GM21423 (cell line): ENCODE measurements around the gene DNAAF3.
"Not testable (repeated sequence)": the region's sequence is repeated elsewhere in the genome, so short reads cannot be mapped to it uniquely, and the experiment has no call there.

Experiments used
- ATAC-seq: cut with Tn5 transposase; IDR thresholded peaks from one replicate; pipeline ENCODE4 v1.9.1; 2021; ENCODE audit warnings: mild to moderate bottlenecking, moderate library complexity; ENCODE audit not compliant: unreplicated experiment

DNAAF3 gene

DNA sequence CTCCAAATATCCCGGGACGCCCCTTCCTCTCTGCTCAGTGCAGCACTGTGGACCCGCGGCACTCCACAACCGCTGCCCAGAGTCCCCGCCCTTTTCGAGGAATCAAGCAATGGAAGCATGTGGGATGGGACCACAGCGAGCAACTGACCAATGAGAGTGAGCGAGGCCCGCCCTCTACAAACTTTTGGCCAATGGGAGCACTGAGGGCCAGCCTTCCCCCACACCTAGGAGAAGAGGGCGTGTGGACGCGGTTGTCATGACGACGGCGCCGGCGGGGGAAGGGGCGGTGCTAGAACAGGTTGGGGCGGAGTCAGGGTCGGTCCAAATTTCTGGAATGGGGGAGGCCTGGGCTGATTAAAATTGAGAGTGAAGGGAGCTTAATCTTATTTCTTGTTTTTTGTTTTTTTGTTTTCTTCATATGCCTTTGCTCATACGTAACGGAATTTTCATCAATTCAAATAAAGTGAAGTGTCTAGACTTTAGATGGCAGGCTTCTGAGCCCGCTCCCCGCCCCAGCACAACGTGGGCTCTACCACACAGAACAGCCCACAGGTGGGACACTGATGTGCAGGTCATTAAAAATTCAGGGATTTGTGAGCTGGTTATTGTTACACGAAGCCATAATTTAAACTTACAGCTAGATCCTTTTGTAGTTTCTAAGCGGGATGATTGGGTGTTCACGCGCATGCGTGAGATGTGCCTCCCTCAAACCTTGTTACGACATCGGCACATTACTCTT, at the start of gene DNAAF3:
TSS of gene DNAAF3 (minus strand) at position 84 of the 739 bp plus-strand sequence. CDS start 200 bp downstream, outside the sequence.
- ATAC-seq: peak; percentile 86

DNA sequence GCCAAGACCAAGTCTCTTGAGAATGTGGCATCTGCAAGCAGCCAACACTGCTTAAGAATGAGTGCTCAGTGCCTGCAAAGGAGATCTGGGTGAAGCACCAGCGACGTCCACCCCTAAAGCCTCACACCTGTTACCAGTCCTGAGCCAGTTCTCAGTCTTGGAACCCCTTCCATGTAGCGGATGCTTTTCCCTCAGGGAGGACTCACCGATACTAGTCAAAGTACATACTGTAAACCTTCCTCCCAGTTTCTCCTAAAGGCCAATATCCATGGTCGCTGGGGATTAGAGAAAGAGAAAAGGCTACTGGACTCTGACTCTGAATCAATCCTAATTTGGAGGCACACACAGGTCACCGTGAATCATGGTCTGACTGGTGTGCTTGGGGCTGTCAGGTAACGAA, 47.1 kb upstream of the DNAAF3 start:
- ATAC-seq: no peak

DNA sequence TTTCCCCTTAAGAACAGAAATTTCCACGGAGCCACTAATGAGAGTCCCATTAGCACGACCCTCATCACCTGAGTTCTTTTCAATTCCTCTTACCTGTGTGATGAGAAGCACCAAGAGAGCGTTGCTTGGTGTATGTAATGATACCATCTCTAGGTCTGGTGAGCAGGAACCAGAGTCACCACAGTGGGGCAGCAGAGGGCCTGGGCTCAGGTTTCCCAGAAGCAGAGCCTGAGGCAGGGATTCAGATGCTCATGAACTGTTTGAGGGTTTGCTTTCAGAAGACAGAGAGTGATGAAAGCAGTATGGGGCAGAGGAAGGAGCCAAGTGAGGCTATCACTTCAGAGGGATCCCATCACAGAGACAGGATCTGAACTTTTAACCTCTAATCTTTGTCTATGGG, 46.0 kb upstream of the DNAAF3 start:
- no peak for ATAC-seq

DNA sequence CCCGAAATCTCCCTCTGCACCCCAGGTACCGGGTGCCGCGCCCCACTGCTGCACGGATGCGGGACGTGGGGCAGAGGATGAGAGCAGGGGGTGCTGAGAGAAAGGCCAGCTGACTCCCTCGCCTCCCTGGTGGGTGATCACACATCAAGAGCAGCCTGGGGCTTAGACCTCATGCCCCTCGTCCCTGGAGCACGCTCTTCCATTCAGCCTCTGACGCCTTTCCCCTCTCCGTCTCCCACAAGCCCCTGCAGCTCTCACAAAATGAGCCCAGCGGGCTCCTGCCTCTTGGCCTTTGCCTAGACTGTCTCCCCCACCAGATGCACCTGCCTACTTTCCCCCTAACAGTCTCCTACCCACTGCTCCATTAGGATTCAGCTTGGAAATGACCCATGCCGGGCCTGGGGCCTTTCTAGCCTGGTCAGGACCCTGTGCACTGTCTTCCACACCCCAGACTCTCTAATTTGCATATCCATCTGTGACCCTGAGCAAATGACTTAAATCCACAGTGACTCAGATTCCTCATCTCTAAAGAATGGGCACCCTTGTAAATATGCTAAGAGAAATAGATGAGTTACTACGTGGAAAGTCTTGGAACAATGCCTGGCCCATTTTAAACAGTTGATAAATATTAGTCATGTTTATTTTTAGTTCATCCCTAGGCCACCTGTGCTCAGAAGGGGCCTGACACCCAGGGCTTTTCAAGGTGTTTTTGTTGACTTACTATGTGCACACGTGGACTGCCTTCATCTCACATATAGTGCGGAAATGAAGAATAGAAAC, 43.5 kb upstream of the DNAAF3 start:
- no peak for ATAC-seq

DNA sequence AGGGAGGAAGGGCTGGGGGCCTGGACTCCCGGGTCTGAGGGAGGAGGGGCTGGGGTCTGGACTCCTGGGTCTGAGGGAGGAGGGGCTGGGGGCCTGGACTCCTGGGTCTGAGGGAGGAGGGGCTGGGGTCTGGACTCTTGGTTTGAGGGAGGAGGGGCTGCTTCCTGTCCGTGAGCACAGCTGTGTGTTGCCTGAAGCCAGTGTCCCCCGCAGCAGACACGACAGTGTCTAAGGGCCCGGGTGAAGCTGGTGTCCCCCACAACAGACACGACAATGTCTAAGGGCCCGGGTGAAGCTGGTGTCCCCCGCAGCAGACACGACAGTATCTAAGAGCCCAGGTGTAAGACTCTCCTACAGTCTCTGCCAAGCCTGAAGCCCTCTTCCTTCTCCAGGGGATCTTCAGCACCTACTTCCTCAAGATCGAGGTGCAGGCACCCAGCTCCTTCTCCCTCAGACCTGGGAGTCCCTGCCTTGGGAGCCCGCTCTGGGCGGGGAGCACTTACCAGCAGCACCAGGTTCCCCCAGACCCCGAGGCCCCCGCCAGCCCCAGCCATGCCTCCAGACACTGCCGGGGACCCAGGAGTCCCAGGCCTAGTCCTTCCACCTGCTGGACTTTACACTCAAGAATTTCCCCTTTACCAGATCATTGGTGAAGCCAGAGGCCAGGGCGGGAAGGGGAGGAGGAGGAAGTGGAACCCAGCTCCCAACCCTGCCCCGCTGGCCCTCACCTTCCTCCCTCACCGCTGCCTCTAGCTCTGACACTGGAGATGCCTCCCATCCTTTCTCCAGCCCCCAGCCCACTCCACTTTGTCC, 42.7 kb upstream of the DNAAF3 start, which contains the start of gene PTPRH:
TSS of gene PTPRH (minus strand) at position 622 of the 813 bp plus-strand sequence. CDS start at position 554, 68 bp downstream.
- ATAC-seq: no peak

DNA sequence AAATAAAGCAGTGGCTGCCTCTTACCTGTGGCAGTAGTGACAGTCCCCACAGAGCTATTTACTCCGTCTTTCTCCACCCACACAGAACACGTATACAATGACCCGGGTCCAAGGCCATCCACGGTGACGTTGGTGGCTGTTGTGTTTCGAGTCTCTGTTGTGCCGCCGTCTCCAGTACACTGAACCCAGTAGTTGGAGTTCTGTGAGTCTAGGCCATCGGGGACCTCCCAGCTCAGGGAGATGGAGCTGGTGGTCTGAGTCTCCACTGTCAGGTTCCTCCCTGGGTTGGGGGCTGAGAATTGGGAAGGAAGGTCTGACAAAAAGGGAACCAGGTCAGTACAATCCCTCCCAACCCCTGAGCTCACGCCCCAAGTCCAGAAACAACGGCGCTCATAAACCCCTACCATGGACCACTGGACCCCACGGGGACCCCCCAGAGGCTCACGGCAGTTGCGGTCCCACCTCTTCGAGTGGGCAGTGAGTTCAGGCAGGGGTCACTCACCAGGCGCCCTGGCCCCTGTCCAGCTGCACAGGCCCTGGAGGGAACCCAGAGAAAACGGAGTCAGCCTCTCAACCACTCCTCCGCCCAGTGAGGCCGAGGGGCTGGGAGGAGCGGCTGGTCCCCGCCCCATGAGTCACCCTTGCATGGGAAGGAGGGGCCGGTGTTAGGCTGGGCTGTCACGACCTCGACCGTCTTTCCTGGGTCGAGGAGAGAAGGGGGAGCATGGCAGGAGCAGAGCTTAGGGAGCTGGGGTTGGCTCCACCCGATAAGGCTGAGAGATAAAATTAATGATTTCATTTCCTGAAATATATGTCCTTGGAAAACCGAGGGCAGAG, 40.5 kb upstream of the DNAAF3 start:
- no peak for ATAC-seq

DNA sequence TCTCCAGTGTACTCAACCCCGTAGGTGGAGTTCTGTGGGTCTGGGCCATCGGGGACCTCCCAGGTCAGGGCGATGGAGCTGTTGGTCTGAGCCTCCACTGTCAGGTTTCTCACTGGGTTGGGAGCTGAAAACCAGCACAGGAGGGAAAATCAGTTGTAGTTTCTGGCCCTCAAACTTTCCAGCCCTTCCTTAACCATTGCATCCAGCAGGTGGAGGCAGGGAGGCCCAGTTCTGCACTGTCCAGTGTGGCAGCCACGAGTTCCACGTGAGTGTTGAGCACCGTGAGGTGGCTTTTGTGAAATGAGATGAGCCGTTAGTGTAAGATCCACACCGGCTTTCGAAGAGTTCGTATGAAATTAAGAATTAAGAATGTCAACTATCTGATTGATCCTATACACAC, 35.8 kb upstream of the DNAAF3 start:
- not testable (repeated sequence) for ATAC-seq

DNA sequence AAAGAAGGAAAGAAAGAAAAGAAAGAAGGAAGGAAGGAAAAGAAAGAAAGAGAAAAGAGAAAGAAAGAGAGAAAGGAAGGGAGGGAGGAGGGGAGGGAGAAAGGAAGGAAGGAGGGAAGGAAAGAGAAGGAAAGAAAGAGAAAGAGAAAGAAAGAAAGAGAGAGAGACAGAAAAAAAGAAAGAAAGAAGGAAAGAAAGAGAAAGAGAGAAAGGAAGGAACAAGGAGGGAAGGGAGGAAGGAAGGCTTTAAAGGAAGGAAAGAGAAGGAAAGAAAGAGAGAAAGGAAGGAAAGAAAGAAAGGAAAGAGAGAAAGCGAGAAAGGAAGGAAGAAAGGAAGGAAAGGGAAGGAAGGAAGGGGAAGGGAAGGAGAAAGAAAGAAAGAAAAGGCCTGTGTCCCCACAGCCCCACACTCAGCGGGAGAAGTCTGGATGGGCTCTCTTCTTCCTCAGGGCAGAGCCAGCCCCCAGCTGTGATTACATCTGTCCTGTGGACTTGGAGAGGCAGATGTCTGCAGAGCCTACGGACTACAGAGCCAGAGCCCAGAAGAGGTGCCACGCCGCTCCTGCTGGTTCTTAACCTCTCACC, 33.3 kb upstream of the DNAAF3 start:
- no peak for ATAC-seq

DNA sequence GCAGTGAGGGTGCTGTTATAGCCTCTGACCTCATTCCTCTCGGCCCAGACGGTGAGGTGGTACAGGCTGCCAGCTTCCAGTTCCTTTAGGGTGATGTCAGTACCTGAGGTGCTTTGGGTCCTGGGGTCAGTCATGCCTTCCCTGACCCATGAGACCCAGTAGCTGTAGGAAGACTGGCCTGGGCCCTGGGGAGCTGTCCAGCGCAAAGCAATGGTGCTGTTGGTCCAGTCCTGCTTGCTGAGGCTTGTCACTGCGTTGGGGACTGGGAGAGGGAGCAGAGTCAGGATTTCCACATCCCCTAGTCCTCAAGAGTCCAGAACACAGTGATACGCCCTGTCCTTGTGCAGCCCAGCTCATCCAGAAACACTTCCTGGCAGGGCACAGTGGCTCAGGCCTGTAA, 32.2 kb upstream of the DNAAF3 start:
- no peak for ATAC-seq

DNA sequence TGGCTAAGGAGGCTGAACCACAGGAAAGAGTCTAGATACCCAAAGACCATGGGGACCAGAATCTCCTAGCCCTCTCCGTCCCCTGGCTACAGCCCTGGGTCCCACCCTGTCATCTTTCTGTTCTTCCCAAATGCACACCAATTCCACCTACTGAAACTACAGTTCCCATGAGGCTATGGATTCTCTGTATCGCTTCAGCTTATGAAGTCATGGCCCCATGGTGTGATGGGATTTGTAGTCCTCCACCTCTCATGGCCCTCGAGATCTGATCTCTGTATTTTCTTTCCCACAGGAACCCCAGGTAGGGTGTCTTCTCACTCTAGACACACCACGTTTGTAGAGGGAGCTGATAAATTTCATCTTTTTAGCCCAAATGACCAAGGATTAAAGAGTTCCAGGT, 31.1 kb upstream of the DNAAF3 start:
- no peak for ATAC-seq

DNA sequence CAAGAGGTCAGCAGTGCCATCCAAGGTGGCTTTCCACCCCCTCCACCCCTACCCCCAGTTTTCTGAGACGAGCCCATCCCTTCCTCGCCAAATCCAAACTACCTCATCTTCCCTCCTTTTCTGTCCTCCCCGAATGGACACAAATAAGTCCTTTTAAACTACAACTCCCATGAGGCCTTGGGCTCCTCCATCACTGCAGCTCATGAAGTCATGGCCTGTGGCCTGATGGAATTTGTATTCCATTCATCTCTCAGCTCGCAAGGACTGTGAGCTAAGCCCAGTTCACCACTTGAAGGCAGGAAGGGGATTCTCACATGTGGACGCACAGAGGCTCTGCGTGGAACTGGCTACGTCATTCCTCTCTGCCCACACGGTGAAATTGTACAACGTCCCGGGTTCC, 30.4 kb upstream of the DNAAF3 start:
- ATAC-seq: no peak

DNA sequence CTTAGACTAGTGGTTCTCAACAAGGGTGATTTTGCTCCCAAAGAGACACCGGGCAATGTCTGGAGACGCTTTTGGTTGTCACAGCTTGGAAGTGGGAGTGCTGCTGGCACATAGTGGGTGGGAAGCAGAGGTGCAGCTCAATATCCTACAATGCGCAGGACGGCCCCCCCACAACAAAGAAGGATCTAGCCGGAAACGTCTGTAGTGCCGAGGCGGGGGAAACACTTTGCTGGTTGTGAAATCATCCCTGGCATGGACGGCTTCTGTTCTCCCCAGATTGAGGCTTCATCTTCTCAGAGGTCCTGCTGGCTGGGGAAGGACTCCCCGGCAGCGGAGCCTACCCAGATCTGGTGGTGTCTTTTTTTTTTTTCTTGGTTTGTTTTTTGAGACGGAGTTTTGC, 27.1 kb upstream of the DNAAF3 start:
- no peak for ATAC-seq

DNA sequence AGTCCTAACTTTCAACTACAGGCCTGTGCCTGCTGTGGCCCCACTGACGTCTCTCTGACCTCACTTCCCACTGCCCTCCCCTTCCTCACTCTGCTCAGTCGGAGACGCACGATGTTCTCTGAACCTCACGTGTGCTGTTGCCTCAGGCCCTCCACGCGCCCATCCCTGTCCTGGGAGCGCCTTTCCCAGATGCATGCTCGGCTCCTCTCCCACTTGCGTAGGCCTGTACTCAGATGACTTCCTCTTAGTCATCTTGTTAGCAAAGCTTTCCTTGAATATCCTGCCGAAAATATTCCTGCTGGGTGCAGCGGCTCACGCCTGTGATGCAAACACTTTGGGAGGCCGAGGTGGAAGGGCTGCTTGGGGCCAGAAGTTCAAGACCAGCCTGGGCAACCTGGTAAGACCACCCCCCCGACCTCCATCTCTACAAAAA, 23.0 kb upstream of the DNAAF3 start:
- ATAC-seq: no peak

DNA sequence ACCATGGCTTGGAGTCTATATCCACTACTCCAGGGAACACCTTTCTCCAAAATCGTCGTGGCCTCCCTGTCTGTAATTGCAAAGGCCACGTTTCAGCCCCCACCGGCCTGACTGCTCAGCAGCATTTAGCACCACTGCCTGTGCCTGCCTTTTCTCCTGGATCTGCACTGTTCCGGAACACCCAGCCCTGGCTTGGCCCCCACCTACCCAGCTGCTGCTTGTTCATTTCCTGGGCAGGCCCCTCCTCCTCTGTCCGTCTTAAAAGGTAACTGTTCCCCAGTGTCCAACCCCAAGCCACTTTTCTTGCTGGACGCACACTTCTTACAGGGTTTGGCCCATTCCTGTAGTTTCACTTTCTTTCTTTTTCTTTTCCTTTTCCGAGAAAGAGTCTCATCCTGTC, 22.2 kb upstream of the DNAAF3 start:
- ATAC-seq: no peak

DNA sequence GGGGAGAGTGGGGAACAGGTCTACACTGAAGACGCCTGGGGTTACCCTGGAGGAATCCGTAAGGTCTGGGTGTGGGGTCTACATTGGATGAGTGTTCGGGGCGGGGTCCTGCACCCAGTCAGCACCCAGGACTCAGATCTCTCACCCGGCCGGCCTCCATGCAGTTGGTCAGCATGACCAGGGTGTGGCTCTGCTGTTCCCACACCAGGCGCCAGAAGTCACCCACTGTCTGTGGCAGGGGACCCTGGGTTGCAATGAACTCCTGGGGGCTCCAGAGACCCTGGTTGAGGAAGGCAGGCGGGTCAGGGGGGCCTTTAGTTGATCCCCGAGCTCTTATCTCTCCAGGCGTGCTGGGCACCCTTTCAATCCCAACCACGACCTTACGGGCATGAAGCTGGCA, 19.7 kb upstream of the DNAAF3 start:
- ATAC-seq: no peak

DNA sequence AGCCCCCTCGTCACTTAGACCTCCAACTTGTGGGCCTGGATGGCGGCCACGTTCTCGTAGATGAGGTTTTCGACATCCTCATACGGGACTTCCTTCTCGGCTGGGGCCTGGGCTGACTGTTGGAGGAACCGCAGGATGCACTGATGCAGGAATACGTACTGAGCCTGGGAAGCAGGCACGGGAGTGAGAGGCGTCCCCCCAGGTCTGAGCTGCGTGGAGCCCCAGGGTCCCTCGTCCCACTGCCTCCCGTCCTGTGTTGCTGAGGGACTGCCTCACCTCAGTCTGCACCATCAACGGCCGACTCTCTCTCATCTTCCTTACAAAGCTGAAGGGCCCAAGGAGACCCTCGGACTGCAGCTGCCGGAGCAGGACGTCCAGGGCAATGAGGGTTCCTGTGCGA, 15.3 kb upstream of the DNAAF3 start:
- ATAC-seq: no peak

DNA sequence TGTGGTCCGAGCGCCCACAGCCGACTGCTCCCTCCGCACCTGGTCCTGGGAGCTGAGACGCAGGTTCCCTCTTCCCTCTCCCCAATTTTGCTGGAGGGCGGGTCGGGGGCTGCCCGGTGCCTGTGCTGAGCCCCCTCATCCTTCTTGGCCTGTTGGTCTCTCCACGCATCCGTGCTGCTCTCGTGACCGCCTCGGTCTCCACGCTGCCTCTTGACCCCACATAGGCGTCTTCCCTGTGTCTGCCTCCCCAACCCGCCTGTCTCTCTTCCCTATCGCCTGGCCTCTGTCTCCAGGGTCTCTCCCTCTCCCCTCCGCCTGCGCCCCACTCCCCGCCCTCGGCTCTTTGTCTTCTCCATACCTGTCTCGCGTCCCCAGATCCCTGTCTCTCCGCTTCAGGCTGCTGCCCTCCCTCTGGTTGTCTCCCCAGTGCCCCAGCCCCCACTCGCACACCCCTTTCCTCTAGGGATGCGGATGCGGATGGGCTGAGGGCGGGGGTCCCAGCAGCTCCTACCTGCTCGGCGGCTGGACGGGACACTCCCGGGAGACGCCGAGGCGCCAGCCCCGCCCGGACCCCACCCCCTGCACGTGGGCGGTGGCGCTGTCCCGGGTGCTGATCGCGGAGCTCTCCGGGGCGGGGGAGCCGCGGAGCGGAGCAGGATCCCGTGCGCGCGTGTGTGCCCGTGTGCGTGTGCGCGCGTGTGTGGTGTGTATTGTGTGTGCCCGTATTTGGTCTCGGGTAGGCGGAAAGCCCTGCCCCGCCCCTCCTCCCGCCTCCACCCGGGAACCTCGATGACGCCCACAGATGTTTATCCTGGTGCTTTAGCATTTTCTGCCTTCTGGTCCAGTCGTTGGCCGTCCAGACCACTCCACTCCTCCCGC, 13.4 kb upstream of the DNAAF3 start, which contains the start of gene SYT5:
TSS of gene SYT5 (minus strand) at position 684 of the 879 bp plus-strand sequence. CDS start 1,248 bp downstream, outside the sequence.
- ATAC-seq: peak; percentile 4

DNA sequence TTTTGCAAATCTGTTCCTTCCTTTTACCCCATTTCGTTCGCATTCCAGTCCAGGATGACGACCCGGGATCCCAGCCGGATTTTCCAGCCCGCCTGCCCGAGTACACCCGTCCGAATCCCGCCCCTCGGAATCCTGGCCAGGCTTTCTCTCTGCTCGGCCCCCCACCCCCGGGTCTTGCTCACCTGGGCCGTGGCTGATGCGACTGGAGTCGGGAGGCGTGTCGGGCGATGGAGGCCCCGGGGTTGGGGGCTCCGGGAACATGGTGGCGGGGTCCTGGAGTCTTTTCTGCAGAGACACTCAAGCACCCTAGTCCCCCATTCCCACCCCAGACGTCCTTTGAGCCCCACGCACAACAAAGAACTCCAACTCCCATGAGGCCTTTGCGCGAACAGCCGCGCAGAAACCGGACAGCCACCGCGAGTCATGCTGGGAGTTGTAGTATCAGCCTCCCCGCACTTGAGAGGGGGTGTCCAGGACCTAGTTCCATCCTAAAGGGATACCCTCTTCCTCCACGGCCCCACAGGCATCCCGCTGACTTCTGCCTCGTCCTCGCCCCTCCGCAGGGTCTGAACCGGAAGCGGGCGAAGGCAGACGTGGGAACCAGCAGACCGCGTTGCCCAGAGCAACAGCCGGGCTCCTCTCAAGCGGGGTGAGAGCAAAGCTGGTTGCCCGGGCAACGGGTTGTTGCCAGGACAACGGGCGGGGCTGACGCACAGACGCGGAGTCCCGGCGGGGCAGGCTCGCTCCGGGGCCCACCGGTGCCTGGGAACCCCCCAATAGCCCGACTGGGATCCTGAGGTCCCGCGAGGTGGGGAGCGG, 12.6 kb upstream of the DNAAF3 start:
- ATAC-seq: peak; percentile 83
